Liver (tissue), 9 donors: Measurements from ENCODE around the gene EFNA3. TPM values are rescaled to one million over a fixed set of nuclear protein-coding genes. Genes with fewer than 3 reads are reported as not detected.

Source experiments
- DNase-seq: peaks from one replicate; pipeline ENCODE4 v3.0.0-alpha.2; 2017; ENCODE audit warnings: low spot score
- H3K27ac ChIP-seq, 2 donors: one replicate each; pipeline ENCODE4 v1.7.0; 2013; ENCODE audit warnings: inconsistent platforms in 2 of 2, low read length in 2 of 2, control low read depth in 1 of 2, low read depth in 1 of 2, mild to moderate bottlenecking in 1 of 2
- H3K27me3 ChIP-seq, 4 donors: one replicate each; pipeline versions ENCODE4 v1.6.1 to v1.7.0; 2013; ENCODE audit warnings: low read length in 3 of 4, inconsistent platforms in 1 of 4, mild to moderate bottlenecking in 1 of 4, moderate library complexity in 1 of 4; ENCODE audit not compliant: control insufficient read depth in 4 of 4, insufficient read depth in 4 of 4
- H3K36me3 ChIP-seq, 4 donors: one replicate each; pipeline versions ENCODE4 v1.6.1 to v1.7.0; 2013; ENCODE audit warnings: low read length in 3 of 4, mild to moderate bottlenecking in 3 of 4, low read depth in 1 of 4, moderate library complexity in 1 of 4; ENCODE audit not compliant: control insufficient read depth in 4 of 4, insufficient read depth in 3 of 4
- H3K4me1 ChIP-seq, 4 donors: one replicate each; pipeline versions ENCODE4 v1.6.1 to v1.7.0; 2013; ENCODE audit warnings: low read length in 3 of 4, mild to moderate bottlenecking in 3 of 4, moderate library complexity in 1 of 4; ENCODE audit not compliant: control insufficient read depth in 4 of 4, insufficient read depth in 4 of 4
- H3K4me3 ChIP-seq, 3 donors: one replicate each; pipeline versions ENCODE4 v1.6.1 to v1.7.0; 2013; ENCODE audit warnings: low read length in 3 of 3, control low read depth in 1 of 3, low read depth in 1 of 3, mild to moderate bottlenecking in 1 of 3
- H3K9ac ChIP-seq, 2 donors: one replicate each; pipeline ENCODE4 v1.7.0; 2013; ENCODE audit warnings: low read length in 2 of 2, mild to moderate bottlenecking in 2 of 2, moderate library complexity in 2 of 2, control low read depth in 1 of 2, low read depth in 1 of 2
- H3K9me3 ChIP-seq, 4 donors: one replicate each; pipeline versions ENCODE4 v1.6.1 to v1.7.0; 2013; ENCODE audit warnings: low read length in 3 of 4; ENCODE audit not compliant: control insufficient read depth in 4 of 4
- CTCF ChIP-seq: fragments of 150-350 bp; IDR thresholded peaks from 2 replicates; pipeline ENCODE4 v1.5.1; 2017; ENCODE audit warnings: improper control_type of control experiment, low read depth, low read length; ENCODE audit not compliant: missing input control
- EGR1 ChIP-seq, 2 donors: IDR thresholded peaks; 2 replicates each; pipeline ENCODE4 v1.6.1; 2016 to 2018; ENCODE audit warnings: antibody characterized with exemption in 2 of 2, low read depth in 2 of 2
- FOXA1 ChIP-seq: IDR thresholded peaks from 2 replicates; pipeline ENCODE4 v1.6.1; 2016; ENCODE audit warnings: antibody characterized with exemption
- HNF4A ChIP-seq, 2 donors: conservative IDR thresholded peaks; 2 replicates each; pipeline ENCODE4 v1.6.1; 2016; ENCODE audit warnings: antibody characterized with exemption in 2 of 2, mild to moderate bottlenecking in 2 of 2
- HNF4G ChIP-seq: IDR thresholded peaks from 2 replicates; pipeline ENCODE4 v1.6.1; 2016; ENCODE audit warnings: antibody characterized with exemption
- NR2F2 ChIP-seq: IDR thresholded peaks from 2 replicates; pipeline ENCODE4 v1.6.1; 2016; ENCODE audit warnings: antibody characterized with exemption
- RAD21 ChIP-seq, 2 donors: IDR thresholded peaks; 2 replicates each; pipeline ENCODE4 v1.6.1; 2016; ENCODE audit warnings: antibody characterized with exemption in 2 of 2, mild to moderate bottlenecking in 2 of 2
- REST ChIP-seq: IDR thresholded peaks from 2 replicates; pipeline ENCODE4 v1.6.1; 2016; ENCODE audit warnings: antibody characterized with exemption, mild to moderate bottlenecking
- RXRA ChIP-seq, 2 donors: IDR thresholded peaks; 2 replicates each; pipeline ENCODE4 v1.6.1; 2017 to 2018; ENCODE audit warnings: antibody characterized with exemption in 2 of 2, mild to moderate bottlenecking in 1 of 2
- SP1 ChIP-seq: IDR thresholded peaks from 2 replicates; pipeline ENCODE4 v1.6.1; 2018; ENCODE audit warnings: antibody characterized with exemption, mild to moderate bottlenecking
- TAF1 ChIP-seq: conservative IDR thresholded peaks from 2 replicates; pipeline ENCODE4 v1.6.1; 2016; ENCODE audit warnings: antibody characterized with exemption, mild to moderate bottlenecking
- YY1 ChIP-seq: IDR thresholded peaks from 2 replicates; pipeline ENCODE4 v1.6.1; 2016; ENCODE audit warnings: antibody characterized with exemption, mild to moderate bottlenecking
- WGBS: extraction: QIAGEN DNeasy Blood & Tissue Kit; methylation state at CpG from one replicate; pipeline ENCODE4 v1.1.7; 2013; 5-methylcytosine and 5-hydroxymethylcytosine counted together
- polyA plus RNA-seq, 2 donors: library from polyadenylated mRNA; stranded (reverse) in 1 of 2; unstranded in 1 of 2; fragments of 200-250 nt in 1 of 2; fragments of >200 nt in 1 of 2; fragmentation: Nextera tagmentation in 1 of 2; extraction: Ambion mirVana in 1 of 2; gene quantifications; one replicate each; pipeline versions ENCODE4 v1.2.1 to v1.2.3, GENCODE V29; 2013 to 2015
- total RNA-seq, 2 donors: library from RNA; depleted of rRNA; stranded (reverse); fragments of >200 nt; gene quantifications; one replicate each; pipeline ENCODE4 v1.2.3, GENCODE V29; 2014
- donor health status: healthy.
- donor health status: healthy.
- donor health status: healthy.
- donor health status: healthy.
- donor health status: healthy.

The EFNA3 gene
- total and polyA plus RNA-seq, 4 donors: 0.47 to 3.7 (median 1.1) TPM

- no peak overlapping the region for H3K27ac ChIP-seq
- no peak overlapping the region for H3K4me3 ChIP-seq
- peaks cover 4 to 12% (median 7%) of the 10 kb centered on the region in 4 donors for H3K4me1 ChIP-seq
- H3K36me3 ChIP-seq: peaks cover 0 to 2% (median 0%) of the 10 kb centered on the region in 4 donors
- DNase-seq: no peak
- no peak overlapping the region for H3K9ac ChIP-seq
- WGBS: 68% methylated on average over 7 of the region's 7 CpGs
- H3K9me3 ChIP-seq: no peaks in the 10 kb centered on the region
- TF ChIP-seq NR2F2 (no peak), HNF4A (conservative IDR thresholded peaks at IDR 0.05) (no peak), FOXA1 (no peak), RXRA (IDR thresholded peaks at IDR 0.05) (no peak), RAD21 (IDR thresholded peaks at IDR 0.05) (no peak), HNF4G (no peak), SP1 (no peak), TAF1 (no peak)
- no peaks in the 10 kb centered on the region for H3K27me3 ChIP-seq
These were observed 5.9 kb upstream of the EFNA3 start for GRCh38 chr1:155072531-155073289.

- no peak for TF ChIP-seq HNF4A (conservative IDR thresholded peaks at IDR 0.05)
- TF ChIP-seq RAD21 (IDR thresholded peaks at IDR 0.05): no peak
- no peak for TF ChIP-seq YY1
- no peak for TF ChIP-seq EGR1 (IDR thresholded peaks at IDR 0.05; ENCODE audit: low read depth in 2 of 2)
- TF ChIP-seq TAF1: no peak
- no peak for TF ChIP-seq CTCF
- no peak for TF ChIP-seq REST
- TF ChIP-seq HNF4G: no peak
- TF ChIP-seq FOXA1: no peak
- WGBS: 92% methylated on average over 3 of the region's 3 CpGs
- no peak for DNase-seq
These were observed 5.0 kb upstream of the EFNA3 start for GRCh38 chr1:155073377-155074242.

More at GRCh38 chr1:155073377-155074242, 5.0 kb upstream of the EFNA3 start:
- H3K4me1 ChIP-seq: peaks cover 4 to 12% (median 7%) of the 10 kb centered on the region in 4 donors
- no peaks in the 10 kb centered on the region for H3K27me3 ChIP-seq
- H3K27ac ChIP-seq: no peak overlapping the region
- H3K36me3 ChIP-seq: peaks cover 0 to 2% (median 0%) of the 10 kb centered on the region in 4 donors
- H3K9ac ChIP-seq: no peak overlapping the region
- no peaks in the 10 kb centered on the region for H3K9me3 ChIP-seq
- H3K4me3 ChIP-seq: no peak overlapping the region
